ENCODE data around the gene KIRREL3. TPM values are rescaled to one million over a fixed set of nuclear protein-coding genes. Genes with fewer than 3 reads are reported as not detected.

KIRREL3 gene
- total and polyA plus RNA-seq, 10 donors: 0.50 to 5.4 (median 2.0) TPM

GRCh38 chr11:127027000-127027399 lies 26.4 kb upstream of the KIRREL3 start:
- H3K4me3 ChIP-seq: no peak overlapping the region
- WGBS, 5 donors: 62 to 78% (median 64%) methylated on average over 4 of the region's 4 CpGs
- no peaks in the 10 kb centered on the region for H3K36me3 ChIP-seq
- DNase-seq: no peak
- no peak overlapping the region for H3K27ac ChIP-seq
- H3K9me3 ChIP-seq: no peaks in the 10 kb centered on the region
- no peaks in the 10 kb centered on the region for H3K4me1 ChIP-seq
- H3K27me3 ChIP-seq (replicated peaks in 1 of 7): peaks cover 0 to 5% (median 0%) of the 10 kb centered on the region in 7 donors
- intact Hi-C loops (cut with DNase I; ENCODE audit: low total_unique reads): no loop called here
- TF ChIP-seq POLR2A (IDR thresholded peaks at IDR 0.05) (no peak), POLR2AphosphoS5 (IDR thresholded peaks at IDR 0.05) (no peak), CTCF (IDR thresholded peaks at IDR 0.05 in 8 of 11, conservative IDR thresholded peaks at IDR 0.05 in 3 of 11) (no peak)

GRCh38 chr11:127023991-127024390 lies 23.4 kb upstream of the KIRREL3 start:
- Histone ChIP-seq H3K27me3 (replicated peaks in 1 of 7) (peaks cover 0 to 5% (median 0%) of the 10 kb centered on the region in 7 donors), H3K4me1 (no peaks in the 10 kb centered on the region), H3K9me3 (no peaks in the 10 kb centered on the region), H3K4me3 (no peak overlapping the region), H3K36me3 (no peaks in the 10 kb centered on the region), H3K27ac (no peak overlapping the region)
- DNase-seq: no peak
- intact Hi-C loops (cut with DNase I; ENCODE audit: low total_unique reads): no loop called here
- TF ChIP-seq CTCF (IDR thresholded peaks at IDR 0.05 in 8 of 11, conservative IDR thresholded peaks at IDR 0.05 in 3 of 11) (no peak), POLR2AphosphoS5 (IDR thresholded peaks at IDR 0.05) (no peak), POLR2A (IDR thresholded peaks at IDR 0.05) (no peak)
- 68 to 89% (median 85%) methylated on average over 2 of the region's 2 CpGs for WGBS, 5 donors

- no peaks in the 10 kb centered on the region for H3K9me3 ChIP-seq
- no peak overlapping the region for H3K27ac ChIP-seq
- H3K36me3 ChIP-seq: no peaks in the 10 kb centered on the region
- intact Hi-C loops (cut with DNase I; ENCODE audit: low total_unique reads): no loop called here
- no peaks in the 10 kb centered on the region for H3K4me1 ChIP-seq
- peaks cover 0 to 5% (median 0%) of the 10 kb centered on the region in 7 donors for H3K27me3 ChIP-seq (replicated peaks in 1 of 7)
- TF ChIP-seq POLR2A (IDR thresholded peaks at IDR 0.05) (no peak), POLR2AphosphoS5 (IDR thresholded peaks at IDR 0.05) (no peak), CTCF (IDR thresholded peaks at IDR 0.05 in 8 of 11, conservative IDR thresholded peaks at IDR 0.05 in 3 of 11) (no peak)
- H3K4me3 ChIP-seq: no peak overlapping the region
- DNase-seq: no peak
- 75 to 86% (median 85%) methylated on average over 8 of the region's 8 CpGs for WGBS, 5 donors
These were observed 18.2 kb upstream of the KIRREL3 start for GRCh38 chr11:127018683-127019279.

GRCh38 chr11:127017482-127017881 lies 16.9 kb upstream of the KIRREL3 start:
- DNase-seq: no peak
- Histone ChIP-seq H3K36me3 (no peaks in the 10 kb centered on the region), H3K27ac (no peak overlapping the region), H3K4me1 (no peaks in the 10 kb centered on the region), H3K27me3 (replicated peaks in 1 of 7) (no peaks in the 10 kb centered on the region), H3K9me3 (no peaks in the 10 kb centered on the region), H3K4me3 (no peak overlapping the region)
- TF ChIP-seq CTCF (IDR thresholded peaks at IDR 0.05 in 8 of 11, conservative IDR thresholded peaks at IDR 0.05 in 3 of 11): no peak
- intact Hi-C loops (cut with DNase I; ENCODE audit: low total_unique reads): no loop called here
- 58 to 65% (median 61%) methylated on average over 7 of the region's 7 CpGs for WGBS, 5 donors
